Stimulated activated naive B cell treated with anti-CD40 and anti-IgM and Interleukin-4, amounts not matched to agents 10 μg/mL and 1 μg/mL and 100 μg/mL, for 72 hours (primary cell): ENCODE results near the gene STX11.

Experiments used
- ATAC-seq, 2 donors: fragments of 150-1000 bp; cut with Tn5 transposase; replicated peaks; 2 replicates each; pipeline ENCODE4 v1.10.0; 2021; ENCODE audit warnings: moderate library complexity in 1 of 2
- DNase-seq: peaks from one replicate; pipeline ENCODE4 v3.0.0; 2021
- H3K27ac Mint-ChIP-seq: one replicate; pipeline ENCODE4 v1.8.0; 2022; ENCODE audit warnings: mild to moderate bottlenecking, mixed read lengths
- H3K27me3 Mint-ChIP-seq, 2 donors: one replicate each; pipeline ENCODE4 v1.8.0; 2022; ENCODE audit warnings: mixed read lengths in 2 of 2
- H3K36me3 Mint-ChIP-seq, 2 donors: one replicate each; pipeline ENCODE4 v1.8.0; 2022; ENCODE audit warnings: mixed read lengths in 2 of 2, mild to moderate bottlenecking in 1 of 2
- H3K4me1 Mint-ChIP-seq, 2 donors: one replicate each; pipeline ENCODE4 v1.8.0; 2022; ENCODE audit warnings: mixed read lengths in 2 of 2, mild to moderate bottlenecking in 1 of 2
- H3K4me3 Mint-ChIP-seq, 2 donors: one replicate each; pipeline ENCODE4 v1.8.0; 2022; ENCODE audit warnings: mild to moderate bottlenecking in 2 of 2, mixed read lengths in 2 of 2, moderate library complexity in 1 of 2
- H3K9me3 Mint-ChIP-seq, 2 donors: one replicate each; pipeline ENCODE4 v1.8.0; 2022; ENCODE audit warnings: mixed read lengths in 2 of 2, mild to moderate bottlenecking in 1 of 2

STX11 gene

GRCh38 chr6:144190080-144190479 lies 39.8 kb downstream of the STX11 start:
- H3K27ac Mint-ChIP-seq, result no peak overlapping the region
- peaks cover 23 to 43% of the 10 kb centered on the region in 2 donors for H3K36me3 Mint-ChIP-seq
- H3K4me3 Mint-ChIP-seq, result no peak overlapping the region
- H3K27me3 Mint-ChIP-seq, result no peaks in the 10 kb centered on the region
- H3K4me1 Mint-ChIP-seq, result no peaks in the 10 kb centered on the region
- H3K9me3 Mint-ChIP-seq, result peaks cover 0 to 6% of the 10 kb centered on the region in 2 donors
- ATAC-seq, result no peak
- DNase-seq, result no peak

DNA sequence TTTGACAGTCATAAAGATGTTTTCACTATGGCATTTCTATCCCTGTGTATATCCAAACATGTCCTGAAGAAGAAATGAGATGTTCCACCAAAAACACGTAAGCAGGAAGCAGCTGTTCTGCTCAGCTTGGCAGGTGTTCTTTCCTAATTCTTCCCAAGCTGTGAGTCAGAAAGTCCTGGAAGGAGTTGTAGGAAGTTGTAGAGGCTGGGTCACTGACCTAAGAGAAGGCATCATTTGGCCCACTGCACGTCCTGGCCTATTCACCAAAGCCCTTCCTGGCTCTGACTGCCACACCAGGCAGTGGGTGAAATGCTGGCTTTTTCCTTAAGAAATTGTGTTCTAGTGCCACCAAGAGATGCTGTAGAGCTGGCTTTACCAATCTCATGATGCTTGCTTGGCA lies 40.3 kb downstream of the STX11 start:
- no peaks in the 10 kb centered on the region for H3K4me1 Mint-ChIP-seq
- DNase-seq (no peak), ATAC-seq (no peak)
- H3K27ac Mint-ChIP-seq, result no peak overlapping the region
- H3K27me3 Mint-ChIP-seq, result no peaks in the 10 kb centered on the region
- H3K36me3 Mint-ChIP-seq, result peaks cover 23 to 39% of the 10 kb centered on the region in 2 donors
- H3K9me3 Mint-ChIP-seq, result peaks cover 0 to 6% of the 10 kb centered on the region in 2 donors
- H3K4me3 Mint-ChIP-seq, result no peak overlapping the region

DNA sequence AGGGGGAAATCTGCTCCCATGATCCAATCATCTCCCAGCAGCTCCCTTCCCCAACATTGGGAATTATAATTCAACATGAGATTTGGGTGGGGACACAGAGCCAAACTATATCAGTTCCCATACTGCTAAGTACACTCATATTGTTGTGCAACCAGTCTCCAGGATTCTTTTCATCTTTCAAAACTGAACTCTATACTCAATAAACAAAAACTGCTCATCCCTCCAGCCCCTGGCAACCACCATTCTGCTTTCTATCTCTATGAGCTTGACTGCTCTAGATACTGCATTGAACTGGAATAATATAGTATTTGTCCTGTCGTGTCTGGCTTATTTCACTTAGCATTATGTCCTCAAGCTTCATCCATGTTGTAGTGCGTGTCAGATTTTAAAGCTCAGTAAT lies 42.9 kb downstream of the STX11 start:
- Mint-ChIP-seq H3K9me3 (peaks cover 2 to 8% of the 10 kb centered on the region in 2 donors), H3K4me3 (no peak overlapping the region)
- no peak for ATAC-seq

GRCh38 chr6:144194293-144194810 lies 44.0 kb downstream of the STX11 start:
- ATAC-seq (no peak), DNase-seq (no peak)
- Mint-ChIP-seq H3K4me3 (no peak overlapping the region), H3K9me3 (peaks cover 9 to 11% of the 10 kb centered on the region in 2 donors), H3K27me3 (no peaks in the 10 kb centered on the region), H3K27ac (no peak overlapping the region), H3K4me1 (no peaks in the 10 kb centered on the region), H3K36me3 (peaks cover 5 to 18% of the 10 kb centered on the region in 2 donors)

More for the DNA sequence above, 42.9 kb downstream of the STX11 start:
- no peak for DNase-seq
- H3K27me3 Mint-ChIP-seq, result no peaks in the 10 kb centered on the region
- no peaks in the 10 kb centered on the region for H3K4me1 Mint-ChIP-seq
- no peak overlapping the region for H3K27ac Mint-ChIP-seq
- peaks cover 9 to 23% of the 10 kb centered on the region in 2 donors for H3K36me3 Mint-ChIP-seq

GRCh38 chr6:144195671-144196270 lies 45.5 kb downstream of the STX11 start:
- Mint-ChIP-seq H3K9me3 (peaks cover 9 to 13% of the 10 kb centered on the region in 2 donors), H3K27me3 (no peaks in the 10 kb centered on the region), H3K4me3 (no peak overlapping the region), H3K27ac (no peak overlapping the region), H3K36me3 (peaks cover 5 to 14% of the 10 kb centered on the region in 2 donors), H3K4me1 (no peaks in the 10 kb centered on the region)
- ATAC-seq (no peak), DNase-seq (no peak)

- ATAC-seq (no peak), DNase-seq (no peak)
- no peaks in the 10 kb centered on the region for H3K4me1 Mint-ChIP-seq
- H3K9me3 Mint-ChIP-seq, result peaks cover 14 to 16% of the 10 kb centered on the region in 2 donors
- no peak overlapping the region for H3K4me3 Mint-ChIP-seq
- H3K27me3 Mint-ChIP-seq, result no peaks in the 10 kb centered on the region
- no peak overlapping the region for H3K27ac Mint-ChIP-seq
- peaks cover 5 to 7% of the 10 kb centered on the region in 2 donors for H3K36me3 Mint-ChIP-seq
Observed at GRCh38 chr6:144197919-144198318, 47.6 kb downstream of the STX11 start.

- DNase-seq, result no peak
- no peak overlapping the region for H3K27ac Mint-ChIP-seq
Observed at GRCh38 chr6:144202879-144203468, 52.7 kb downstream of the STX11 start.

DNA sequence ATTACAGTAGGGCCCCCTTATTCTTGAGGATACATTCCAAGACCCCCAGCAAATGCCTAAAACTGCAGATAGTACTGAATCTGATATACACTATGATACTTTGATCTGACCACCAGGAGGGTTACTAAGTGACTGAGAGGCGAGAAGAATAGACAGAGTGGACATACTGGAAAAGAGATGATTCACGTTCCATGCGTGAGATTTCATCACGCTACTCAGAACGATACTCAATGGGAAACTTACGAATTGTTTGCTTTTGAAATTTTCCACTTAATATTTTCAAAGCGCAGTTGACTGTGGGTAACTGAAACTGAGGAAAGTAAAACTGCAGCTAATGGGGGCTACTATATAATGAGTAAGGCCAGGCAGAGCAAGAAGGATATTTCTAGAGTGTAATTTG lies 60.8 kb downstream of the STX11 start:
- H3K9me3 Mint-ChIP-seq, result peaks cover 2 to 4% of the 10 kb centered on the region in 2 donors

More at GRCh38 chr6:144202879-144203468, 52.7 kb downstream of the STX11 start:
- Mint-ChIP-seq H3K4me1 (no peaks in the 10 kb centered on the region), H3K36me3 (peaks cover 5 to 7% of the 10 kb centered on the region in 2 donors), H3K4me3 (no peak overlapping the region), H3K9me3 (peaks cover 30 to 35% of the 10 kb centered on the region in 2 donors), H3K27me3 (peaks cover 20 to 27% of the 10 kb centered on the region in 2 donors)
- ATAC-seq, result no peak

DNA sequence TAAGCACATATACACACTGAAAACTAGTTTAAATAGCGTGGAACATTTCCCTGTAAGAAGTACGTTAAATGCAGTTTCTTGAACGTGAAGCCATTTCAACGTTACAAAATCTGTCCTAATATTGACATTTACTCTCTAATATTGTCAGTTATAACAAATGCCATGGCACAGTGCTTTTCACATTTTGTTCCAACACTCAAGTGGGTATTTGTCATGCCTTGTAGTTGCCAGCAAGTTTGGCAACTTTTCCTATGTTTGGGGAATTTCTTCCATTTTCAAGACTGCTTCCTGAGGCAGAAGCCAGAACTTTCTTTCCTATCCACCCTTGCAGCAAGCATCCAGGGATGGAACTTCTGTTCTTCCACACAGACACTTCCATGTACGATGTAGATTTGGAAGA lies 63.0 kb downstream of the STX11 start:
- peaks cover 9% of the 10 kb centered on the region in 2 donors for H3K36me3 Mint-ChIP-seq
- no peak overlapping the region for H3K27ac Mint-ChIP-seq
- peaks cover 25 to 30% of the 10 kb centered on the region in 2 donors for H3K4me1 Mint-ChIP-seq
- H3K4me3 Mint-ChIP-seq, result no peak overlapping the region
- DNase-seq, result no peak
- H3K27me3 Mint-ChIP-seq, result peaks cover 28 to 29% of the 10 kb centered on the region in 2 donors
- no peak for ATAC-seq
- peaks cover 2 to 5% of the 10 kb centered on the region in 2 donors for H3K9me3 Mint-ChIP-seq

More for the DNA sequence above, 60.8 kb downstream of the STX11 start:
- Mint-ChIP-seq H3K36me3 (peaks cover 2 to 4% of the 10 kb centered on the region in 2 donors), H3K27ac (no peak overlapping the region), H3K4me3 (no peak overlapping the region), H3K27me3 (peaks cover 41 to 44% of the 10 kb centered on the region in 2 donors), H3K4me1 (peaks cover 15 to 16% of the 10 kb centered on the region in 2 donors)
- ATAC-seq (no peak), DNase-seq (no peak)

GRCh38 chr6:144214029-144214428 lies 63.7 kb downstream of the STX11 start:
- H3K4me1 Mint-ChIP-seq, result peaks cover 28 to 35% of the 10 kb centered on the region in 2 donors
- peaks cover 21 to 22% of the 10 kb centered on the region in 2 donors for H3K27me3 Mint-ChIP-seq
- peaks cover 2 to 5% of the 10 kb centered on the region in 2 donors for H3K9me3 Mint-ChIP-seq
- no peak for DNase-seq
- H3K27ac Mint-ChIP-seq, result no peak overlapping the region
- ATAC-seq, result no peak
- peaks cover 9% of the 10 kb centered on the region in 2 donors for H3K36me3 Mint-ChIP-seq
- no peak overlapping the region for H3K4me3 Mint-ChIP-seq

- Mint-ChIP-seq H3K36me3 (peaks cover 9% of the 10 kb centered on the region in 2 donors), H3K27ac (peak overlapping the region; percentile 100), H3K4me1 (peaks cover 28 to 35% of the 10 kb centered on the region in 2 donors), H3K4me3 (peak overlapping the region; percentile 97 to 99), H3K9me3 (peaks cover 2 to 5% of the 10 kb centered on the region in 2 donors), H3K27me3 (peaks cover 15 to 16% of the 10 kb centered on the region in 2 donors)
- DNase-seq (no peak), ATAC-seq (no peak)
Observed at GRCh38 chr6:144214622-144215401, 64.5 kb downstream of the STX11 start.

GRCh38 chr6:144215402-144215931 lies 65.2 kb downstream of the STX11 start:
- peaks cover 9% of the 10 kb centered on the region in 2 donors for H3K36me3 Mint-ChIP-seq
- H3K27me3 Mint-ChIP-seq, result peaks cover 9 to 10% of the 10 kb centered on the region in 2 donors
- H3K4me1 Mint-ChIP-seq, result peaks cover 28 to 35% of the 10 kb centered on the region in 2 donors
- DNase-seq (peak; percentile 5), ATAC-seq (peak; percentile 15 to 20)
- peak overlapping the region; percentile 100 for H3K27ac Mint-ChIP-seq
- H3K9me3 Mint-ChIP-seq, result peaks cover 2 to 5% of the 10 kb centered on the region in 2 donors
- H3K4me3 Mint-ChIP-seq, result peak overlapping the region; percentile 97 to 99

DNA sequence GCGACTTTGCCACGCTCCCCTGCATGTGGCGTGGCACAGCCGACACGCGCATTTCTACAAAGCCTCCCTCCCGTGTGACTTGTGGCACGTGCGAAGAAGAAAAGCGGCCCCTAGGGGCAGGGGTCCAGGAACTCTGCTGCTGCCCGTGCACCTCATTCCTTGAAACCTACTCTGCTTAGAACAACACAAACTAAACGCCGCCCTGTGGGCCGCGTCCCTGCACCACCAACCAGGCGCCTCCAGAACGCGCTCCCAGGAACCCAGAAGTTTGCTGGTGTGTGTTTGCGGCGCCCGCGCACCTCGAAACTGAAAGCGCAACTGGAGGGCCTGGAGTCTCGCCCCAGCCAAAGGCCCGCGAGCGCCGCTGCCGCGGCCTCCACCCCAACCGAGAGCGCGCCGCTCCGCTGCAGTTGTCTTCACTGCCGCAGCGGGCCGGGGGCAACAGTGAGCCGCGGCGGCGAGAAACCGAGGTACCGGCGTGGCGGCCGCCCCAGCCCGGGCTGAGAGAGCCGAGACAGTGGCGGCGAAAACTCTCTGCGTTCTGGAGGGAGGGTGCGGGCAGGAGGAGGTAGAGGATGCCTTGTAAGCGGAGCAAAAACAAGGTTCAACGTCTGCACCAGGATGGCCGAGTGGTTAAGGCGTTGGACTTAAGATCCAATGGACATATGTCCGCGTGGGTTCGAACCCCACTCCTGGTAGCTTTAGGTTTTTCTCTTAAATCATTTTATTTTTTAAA lies 65.8 kb downstream of the STX11 start:
- Mint-ChIP-seq H3K36me3 (peaks cover 9% of the 10 kb centered on the region in 2 donors), H3K27me3 (peaks cover 7% of the 10 kb centered on the region in 2 donors), H3K9me3 (peaks cover 2 to 5% of the 10 kb centered on the region in 2 donors), H3K27ac (peak overlapping the region; percentile 100), H3K4me1 (peaks cover 28 to 35% of the 10 kb centered on the region in 2 donors), H3K4me3 (peak overlapping the region; percentile 97 to 99)
- ATAC-seq (peak; percentile 89 to 91), DNase-seq (peak; percentile 90)
